Measurements from ENCODE around the gene PFDN4.

GRCh38 chr20:54257071-54257816 is 49.4 kb downstream of the PFDN4 start:
- TF ChIP-seq CTCF (IDR thresholded peaks at IDR 0.05): no peak
- TF ChIP-seq POLR2A (IDR thresholded peaks at IDR 0.05): no peak
